Left renal pelvis (tissue), 4 donors: ENCODE data around the gene ST8SIA6. TPM values are rescaled to one million over a fixed set of nuclear protein-coding genes. Genes with fewer than 3 reads are reported as not detected.
"Not testable (repeated sequence)": the region's sequence is repeated elsewhere in the genome, so short reads cannot be mapped to it uniquely, and the experiment has no call there.

Source experiments
- DNase-seq, 4 donors: peaks; one replicate each; pipeline ENCODE4 v3.0.0-alpha.2; 2013; ENCODE audit warnings: low read depth in 4 of 4, low spot score in 3 of 4
- polyA plus RNA-seq, 4 donors: library from polyadenylated mRNA; unstranded; fragments of 120-200 nt; gene quantifications; one replicate each; pipeline ENCODE4 v1.2.1, GENCODE V29; 2013; ENCODE audit not compliant: insufficient read length in 4 of 4

ST8SIA6 gene
- polyA plus RNA-seq, 4 donors, result 0.67 to 2.6 (median 1.2) TPM

GRCh38 chr10:17428351-17429097 is 25.9 kb downstream of the ST8SIA6 start:
- DNase-seq, result no peak

- no peak for DNase-seq
Measured at GRCh38 chr10:17427666-17428350, 26.6 kb downstream of the ST8SIA6 start.

- no peak for DNase-seq
Measured at GRCh38 chr10:17427201-17427600, 27.2 kb downstream of the ST8SIA6 start.

GRCh38 chr10:17426263-17426750 is 28.1 kb downstream of the ST8SIA6 start:
- DNase-seq, result peak in 1 of 4 donors; percentile 14

- no peak for DNase-seq
Measured at GRCh38 chr10:17425584-17426262, 28.7 kb downstream of the ST8SIA6 start.

GRCh38 chr10:17423632-17424186 is 30.7 kb downstream of the ST8SIA6 start:
- no peak for DNase-seq

GRCh38 chr10:17422931-17423330 is 31.5 kb downstream of the ST8SIA6 start:
- no peak for DNase-seq

GRCh38 chr10:17418249-17418648 is 36.1 kb downstream of the ST8SIA6 start:
- DNase-seq, result no peak

GRCh38 chr10:17416442-17417211 is 37.8 kb downstream of the ST8SIA6 start:
- DNase-seq, result no peak

- DNase-seq, result no peak
Measured at GRCh38 chr10:17415046-17415658, 39.2 kb downstream of the ST8SIA6 start.

- DNase-seq, result no peak
Measured at GRCh38 chr10:17414484-17414883, 39.9 kb downstream of the ST8SIA6 start.

GRCh38 chr10:17413876-17414275 is 40.5 kb downstream of the ST8SIA6 start:
- DNase-seq, result no peak

- DNase-seq, result no peak
Measured at GRCh38 chr10:17412323-17412722, 42.1 kb downstream of the ST8SIA6 start.

- DNase-seq, result no peak
Measured at GRCh38 chr10:17410907-17411306, 43.5 kb downstream of the ST8SIA6 start.

- no peak for DNase-seq
Measured at GRCh38 chr10:17409170-17409733, 45.1 kb downstream of the ST8SIA6 start.

- no peak for DNase-seq
Measured at GRCh38 chr10:17407047-17407446, 47.3 kb downstream of the ST8SIA6 start.

- no peak for DNase-seq
Measured at GRCh38 chr10:17406036-17406834, 48.2 kb downstream of the ST8SIA6 start.

GRCh38 chr10:17403161-17403560 is 51.2 kb downstream of the ST8SIA6 start:
- no peak for DNase-seq

GRCh38 chr10:17402040-17402439 is 52.4 kb downstream of the ST8SIA6 start:
- DNase-seq, result not testable (repeated sequence)
